Brain microvascular endothelial cell (primary cell): ENCODE measurements around the gene MINAR2.

Experiments used
- DNase-seq: peaks from one replicate; pipeline ENCODE4 v3.0.0-alpha.2; 2020
- H3K27ac ChIP-seq: fragments of 250-450 bp; sonication (Bioruptor Pico); 2 replicates; pipeline ENCODE4 v1.5.1; 2020; ENCODE audit warnings: mild to moderate bottlenecking, moderate library complexity
- H3K27me3 ChIP-seq: fragments of 250-450 bp; sonication (Bioruptor Pico); replicated peaks from 2 replicates; pipeline ENCODE4 v1.5.1; 2020; ENCODE audit warnings: mild to moderate bottlenecking
- H3K36me3 ChIP-seq: fragments of 250-450 bp; sonication (Bioruptor Pico); replicated peaks from 2 replicates; pipeline ENCODE4 v1.5.1; 2020; ENCODE audit warnings: mild to moderate bottlenecking
- H3K4me3 ChIP-seq: 2 replicates; pipeline ENCODE4 v1.5.1; 2011; ENCODE audit warnings: low read depth, mild to moderate bottlenecking, control low read depth, low read length, moderate library complexity
- in situ Hi-C: cut with HindIII; loops from 2 replicates; pipeline ENCODE4 v1.10.0; 2017; ENCODE audit warnings: low sequenced_read_pairs, low pct_ligation_motif_present
- TF ChIP-seq, protein P1 (sequence below): IDR thresholded peaks from 2 replicates; pipeline ENCODE4 v1.5.1; 2011; ENCODE audit warnings: low read depth, mild to moderate bottlenecking, moderate library complexity, low read length, control low read depth, inconsistent platforms; ENCODE audit errors: missing control alignments

The MINAR2 gene

DNA sequence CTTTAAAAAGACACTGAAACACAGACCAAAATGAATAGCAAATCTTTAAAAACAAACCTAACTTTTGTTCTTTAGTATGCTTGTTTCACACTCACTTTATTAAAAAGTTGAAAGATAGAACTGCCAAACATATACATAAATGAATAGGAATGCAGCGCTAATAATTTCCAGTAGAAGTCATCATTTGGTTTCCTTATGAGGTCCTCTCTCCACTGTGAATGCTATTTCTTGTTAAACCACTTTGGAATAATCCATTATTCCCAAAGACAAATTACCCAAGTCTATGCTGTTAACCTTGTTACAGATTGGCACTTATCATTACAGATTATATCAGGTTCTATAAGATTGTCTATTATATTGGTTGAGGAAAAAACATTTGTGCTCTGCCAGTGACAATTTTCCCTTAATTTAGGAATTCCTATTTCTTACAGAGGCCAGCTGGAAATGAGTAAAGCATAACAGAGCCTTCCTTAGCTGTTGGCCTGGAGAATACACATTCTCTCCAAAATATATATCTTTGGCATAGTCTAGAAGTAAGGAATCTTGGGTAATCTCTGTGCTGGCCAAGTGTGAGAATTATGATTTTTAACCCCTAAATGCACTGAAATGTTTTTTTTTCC, 29.3 kb upstream of the MINAR2 start:
- TF ChIP-seq, protein P1, sequence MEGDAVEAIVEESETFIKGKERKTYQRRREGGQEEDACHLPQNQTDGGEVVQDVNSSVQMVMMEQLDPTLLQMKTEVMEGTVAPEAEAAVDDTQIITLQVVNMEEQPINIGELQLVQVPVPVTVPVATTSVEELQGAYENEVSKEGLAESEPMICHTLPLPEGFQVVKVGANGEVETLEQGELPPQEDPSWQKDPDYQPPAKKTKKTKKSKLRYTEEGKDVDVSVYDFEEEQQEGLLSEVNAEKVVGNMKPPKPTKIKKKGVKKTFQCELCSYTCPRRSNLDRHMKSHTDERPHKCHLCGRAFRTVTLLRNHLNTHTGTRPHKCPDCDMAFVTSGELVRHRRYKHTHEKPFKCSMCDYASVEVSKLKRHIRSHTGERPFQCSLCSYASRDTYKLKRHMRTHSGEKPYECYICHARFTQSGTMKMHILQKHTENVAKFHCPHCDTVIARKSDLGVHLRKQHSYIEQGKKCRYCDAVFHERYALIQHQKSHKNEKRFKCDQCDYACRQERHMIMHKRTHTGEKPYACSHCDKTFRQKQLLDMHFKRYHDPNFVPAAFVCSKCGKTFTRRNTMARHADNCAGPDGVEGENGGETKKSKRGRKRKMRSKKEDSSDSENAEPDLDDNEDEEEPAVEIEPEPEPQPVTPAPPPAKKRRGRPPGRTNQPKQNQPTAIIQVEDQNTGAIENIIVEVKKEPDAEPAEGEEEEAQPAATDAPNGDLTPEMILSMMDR: no peak
- H3K4me3 ChIP-seq: no peak overlapping the region
- in situ Hi-C loops: no loop called here
- no peaks in the 10 kb centered on the region for H3K36me3 ChIP-seq
- no peak for DNase-seq
- H3K27ac ChIP-seq: no peak overlapping the region
- H3K27me3 ChIP-seq: no peaks in the 10 kb centered on the region

DNA sequence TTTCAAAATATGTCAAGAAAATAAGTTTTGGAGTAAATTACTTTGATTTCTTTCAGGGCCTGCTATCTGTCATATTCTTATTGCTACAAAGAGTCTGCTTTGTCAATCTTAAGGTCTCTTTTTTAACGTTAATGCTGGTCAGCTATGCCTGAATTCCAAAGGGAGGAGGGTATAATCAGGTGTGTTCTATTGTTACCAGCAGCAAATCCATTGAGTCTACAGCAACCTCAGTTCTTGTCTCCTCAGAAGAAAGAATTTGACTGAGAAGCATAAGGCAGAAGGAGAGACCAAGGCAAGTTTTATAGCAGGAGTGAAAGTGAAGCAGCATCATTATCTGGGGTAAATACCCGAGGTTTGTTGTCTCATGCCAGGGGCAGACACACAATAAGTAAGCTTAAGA, 23.7 kb upstream of the MINAR2 start:
- Histone ChIP-seq H3K27me3 (no peaks in the 10 kb centered on the region), H3K27ac (no peak overlapping the region), H3K36me3 (no peaks in the 10 kb centered on the region), H3K4me3 (no peak overlapping the region)
- TF ChIP-seq, protein P1: no peak
- no peak for DNase-seq
- in situ Hi-C loops: no loop called here

DNA sequence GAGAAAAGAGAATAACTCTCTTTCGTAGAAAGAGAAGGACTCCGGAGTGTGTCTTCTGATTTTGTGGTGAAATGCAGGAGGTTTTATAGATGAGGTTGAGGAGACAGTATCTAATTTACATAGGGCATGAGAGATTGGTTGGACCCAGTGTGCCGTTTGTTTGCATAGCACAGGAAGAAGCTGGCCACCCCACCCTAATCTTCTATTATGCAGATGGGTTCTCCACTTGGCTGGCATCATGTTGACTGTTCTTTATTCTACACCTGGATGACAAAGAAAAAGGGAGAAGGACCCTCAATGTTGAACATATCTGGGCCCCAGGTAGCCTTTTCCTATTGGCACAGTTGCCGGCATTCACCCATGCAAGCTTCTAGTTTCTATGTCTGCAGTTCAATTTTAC, 23.2 kb upstream of the MINAR2 start:
- TF ChIP-seq, protein P1: no peak
- Histone ChIP-seq H3K36me3 (no peaks in the 10 kb centered on the region), H3K27me3 (no peaks in the 10 kb centered on the region), H3K4me3 (no peak overlapping the region), H3K27ac (no peak overlapping the region)
- in situ Hi-C loops: no loop called here
- DNase-seq: no peak

DNA sequence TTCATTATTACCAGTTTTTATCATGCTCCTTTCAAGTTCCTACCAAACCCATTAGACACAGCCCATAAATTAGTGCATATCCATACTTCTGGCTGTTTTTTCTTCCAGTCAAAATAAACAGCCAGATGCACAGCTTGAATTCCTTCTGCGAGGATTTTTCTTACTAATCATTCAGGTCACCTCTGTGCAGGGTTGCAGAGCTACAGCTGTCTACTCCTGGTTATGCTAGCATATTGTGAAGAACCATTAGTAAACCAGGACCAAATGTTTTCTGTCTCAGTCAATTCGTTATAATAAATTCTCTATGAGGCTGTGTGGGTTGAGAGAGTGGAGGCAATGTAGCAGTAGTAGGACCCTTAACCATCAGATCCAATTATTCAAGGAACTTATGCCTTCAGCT, 8.1 kb upstream of the MINAR2 start:
- H3K27me3 ChIP-seq: no peaks in the 10 kb centered on the region
- H3K4me3 ChIP-seq: no peak overlapping the region
- H3K27ac ChIP-seq: no peak overlapping the region
- TF ChIP-seq, protein P1: no peak
- no peaks in the 10 kb centered on the region for H3K36me3 ChIP-seq
- in situ Hi-C loops: no loop called here
- DNase-seq: no peak

DNA sequence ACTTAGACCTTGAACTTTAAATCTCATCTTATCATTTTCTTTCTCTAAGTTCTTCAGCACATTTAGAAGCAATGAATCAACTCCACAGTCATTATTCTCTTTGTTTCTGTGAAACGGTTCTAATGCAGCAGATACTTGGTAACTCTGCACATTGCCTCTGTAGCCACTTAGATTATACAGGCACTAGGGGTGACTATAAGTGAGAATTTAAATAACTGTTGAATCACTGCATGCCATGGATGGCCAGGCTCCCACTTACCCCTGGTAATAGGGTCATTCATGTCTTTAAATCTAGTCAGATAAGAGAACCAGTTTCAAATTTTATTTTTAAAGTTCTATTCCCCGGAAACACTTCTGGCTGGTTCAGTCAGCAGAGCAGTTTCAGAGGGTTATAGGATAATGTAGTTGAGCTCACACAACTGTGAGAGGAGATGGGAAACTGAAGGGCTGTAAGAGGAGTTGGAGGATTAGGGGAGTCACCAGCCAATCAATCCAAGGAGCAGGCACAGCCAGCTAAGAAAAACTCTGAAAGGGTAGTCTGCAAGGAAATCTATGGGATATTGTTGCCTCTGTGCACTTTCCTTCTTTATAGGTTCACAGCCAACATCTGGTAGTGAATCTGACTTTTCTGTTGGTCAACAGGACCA, 4.2 kb upstream of the MINAR2 start:
- H3K4me3 ChIP-seq: no peak overlapping the region
- TF ChIP-seq, protein P1: no peak
- in situ Hi-C loops: no loop called here

DNA sequence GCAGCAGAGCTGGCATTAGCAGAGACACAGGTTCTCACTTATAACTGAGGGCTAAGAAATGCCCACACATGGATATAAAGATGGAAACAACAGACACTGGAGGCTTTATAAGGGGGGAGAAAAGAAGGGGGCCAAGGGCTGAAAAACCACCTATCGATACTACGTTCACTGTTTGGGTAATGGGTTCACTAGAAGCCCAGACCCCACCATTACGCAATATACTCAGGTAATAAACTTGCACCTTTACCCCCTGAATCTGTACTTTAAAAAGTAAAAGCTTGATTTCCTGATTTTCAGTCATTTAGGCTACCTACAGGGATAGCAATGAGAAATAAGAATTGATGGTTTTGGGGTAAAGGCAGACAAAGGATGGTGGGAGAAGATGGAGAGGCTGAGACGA, 1.9 kb upstream of the MINAR2 start:
- no peaks in the 10 kb centered on the region for H3K27me3 ChIP-seq
- H3K4me3 ChIP-seq: no peak overlapping the region
- H3K36me3 ChIP-seq: no peaks in the 10 kb centered on the region
- TF ChIP-seq, protein P1: no peak
- no peak overlapping the region for H3K27ac ChIP-seq
- DNase-seq: no peak
- in situ Hi-C loops: no loop called here

More for the DNA sequence above, 4.2 kb upstream of the MINAR2 start:
- H3K27ac ChIP-seq: no peak overlapping the region
- no peaks in the 10 kb centered on the region for H3K36me3 ChIP-seq
- no peak for DNase-seq
- no peaks in the 10 kb centered on the region for H3K27me3 ChIP-seq
